Measurements from ENCODE around the gene ADIPOR1.

ADIPOR1 gene

DNA sequence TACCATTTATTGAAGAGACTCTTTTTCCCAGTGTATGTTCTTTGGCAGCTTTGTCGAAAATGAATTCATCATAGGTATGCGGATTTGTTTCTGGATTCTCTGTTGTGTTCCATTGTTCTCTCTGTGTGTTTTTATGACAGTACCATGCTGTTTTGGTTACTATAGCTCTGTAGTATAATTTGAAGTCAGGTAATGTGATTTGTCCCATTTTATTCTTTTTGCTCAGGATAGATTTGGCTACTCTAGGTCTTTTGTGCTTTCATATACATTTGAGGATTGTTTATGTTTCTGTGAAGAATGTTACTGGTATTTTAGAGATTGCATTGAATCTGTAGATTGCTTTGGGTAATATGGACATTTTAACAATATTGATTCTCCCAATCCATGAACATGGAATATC is 25.6 kb downstream of the ADIPOR1 start:
- TF ChIP-seq SIN3A (IDR thresholded peaks at IDR 0.05; ENCODE audit: borderline replicate concordance, insufficient read depth, low read length): no peak
- no peak for TF ChIP-seq FOXP2 (optimal IDR thresholded peaks at IDR 0.05; ENCODE audit: borderline replicate concordance, extremely low read depth, extremely low read length, insufficient read depth)
- no peak for TF ChIP-seq POLR2AphosphoS5 (IDR thresholded peaks at IDR 0.05; ENCODE audit: low read depth, low read length)
- TF ChIP-seq REST (IDR thresholded peaks at IDR 0.05; ENCODE audit: insufficient read depth in 1 of 2, low read depth in 2 of 2, low read length in 2 of 2): no peak
- TF ChIP-seq TAF1 (IDR thresholded peaks at IDR 0.05; ENCODE audit: borderline replicate concordance, insufficient read depth, low read length): no peak

DNA sequence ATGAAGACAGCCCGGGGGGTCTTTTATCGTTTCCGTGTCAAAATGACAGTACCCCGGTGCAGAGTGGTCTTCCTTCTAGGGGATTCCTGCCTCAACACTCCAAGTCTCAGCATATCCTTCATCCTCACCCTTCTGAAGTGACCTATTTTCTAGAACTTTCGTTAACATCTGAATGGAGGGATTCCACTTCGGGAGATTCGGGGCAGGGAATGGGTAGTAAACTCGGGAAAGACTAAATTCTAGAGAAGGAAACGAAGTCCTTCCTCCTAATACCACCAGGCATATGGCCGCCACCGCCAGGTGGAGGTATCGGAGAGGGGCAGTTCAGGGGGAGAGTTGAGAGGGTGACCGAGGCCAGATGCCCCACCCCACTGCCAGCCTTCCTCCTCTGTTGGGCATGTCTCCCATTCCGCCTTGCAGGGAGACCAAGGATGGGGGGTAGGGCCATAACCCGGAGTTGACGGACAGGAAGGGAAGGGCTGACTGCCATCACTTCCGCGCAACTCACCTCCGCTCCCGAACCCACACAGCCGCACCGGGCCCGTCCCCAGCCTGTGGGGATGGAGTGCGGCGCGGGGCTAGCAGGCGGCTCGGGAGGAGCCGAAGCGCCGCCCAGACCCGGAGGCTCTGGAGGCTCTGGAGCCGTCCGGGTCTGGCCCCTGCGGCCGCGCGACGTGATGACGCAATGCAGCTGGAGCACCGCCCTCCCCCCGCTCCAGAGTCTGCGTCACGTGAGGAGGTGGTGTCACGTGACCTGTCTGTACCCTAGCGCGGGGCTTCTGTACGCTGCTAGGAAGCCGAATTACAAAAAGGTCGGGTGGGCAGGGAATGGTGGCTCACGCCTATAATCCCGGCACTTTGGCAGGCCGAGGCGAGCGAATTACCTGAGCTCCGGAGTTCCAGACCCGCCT is 31.3 kb downstream of the ADIPOR1 start, which contains the start of gene KLHL12:
Gene KLHL12 (minus strand): TSS at position 654 of the 911 bp plus-strand sequence. CDS start 2,072 bp downstream, outside the sequence.
- TF ChIP-seq FOXP2 (optimal IDR thresholded peaks at IDR 0.05; ENCODE audit: borderline replicate concordance, extremely low read depth, extremely low read length, insufficient read depth) (peak; percentile 89), SIN3A (IDR thresholded peaks at IDR 0.05; ENCODE audit: borderline replicate concordance, insufficient read depth, low read length) (peak; percentile 58; the same call in 1 of the 2 replicates), POLR2AphosphoS5 (IDR thresholded peaks at IDR 0.05; ENCODE audit: low read depth, low read length) (peak; percentile 97), TAF1 (IDR thresholded peaks at IDR 0.05; ENCODE audit: borderline replicate concordance, insufficient read depth, low read length) (peak; percentile 79; the same call in 1 of the 2 replicates), REST (IDR thresholded peaks at IDR 0.05; ENCODE audit: insufficient read depth in 1 of 2, low read depth in 2 of 2, low read length in 2 of 2) (peak in 1 of 2 experiments; percentile 27; a peak in 1 of 4 replicates)

DNA sequence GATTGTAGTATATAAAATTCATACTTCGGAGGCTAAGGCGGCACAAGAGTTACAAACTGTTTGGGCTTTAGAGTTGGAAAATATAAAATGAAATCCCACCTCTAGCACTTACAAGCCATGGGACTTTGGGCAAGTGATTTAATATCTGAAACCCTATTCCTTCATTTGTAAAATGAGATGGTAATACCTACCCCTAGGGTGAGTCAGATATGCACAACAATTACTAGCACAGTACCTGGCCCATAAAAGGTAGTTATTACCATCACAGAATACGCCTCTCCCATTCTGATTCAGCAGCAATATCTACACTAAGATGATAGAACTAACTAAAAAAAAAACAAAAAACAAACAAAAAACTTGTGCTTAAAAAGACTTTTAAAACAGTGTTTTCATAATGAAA is 34.6 kb downstream of the ADIPOR1 start:
- TF ChIP-seq FOXP2 (optimal IDR thresholded peaks at IDR 0.05; ENCODE audit: borderline replicate concordance, extremely low read depth, extremely low read length, insufficient read depth) (no peak), POLR2AphosphoS5 (IDR thresholded peaks at IDR 0.05; ENCODE audit: low read depth, low read length) (no peak), TAF1 (IDR thresholded peaks at IDR 0.05; ENCODE audit: borderline replicate concordance, insufficient read depth, low read length) (no peak)

DNA sequence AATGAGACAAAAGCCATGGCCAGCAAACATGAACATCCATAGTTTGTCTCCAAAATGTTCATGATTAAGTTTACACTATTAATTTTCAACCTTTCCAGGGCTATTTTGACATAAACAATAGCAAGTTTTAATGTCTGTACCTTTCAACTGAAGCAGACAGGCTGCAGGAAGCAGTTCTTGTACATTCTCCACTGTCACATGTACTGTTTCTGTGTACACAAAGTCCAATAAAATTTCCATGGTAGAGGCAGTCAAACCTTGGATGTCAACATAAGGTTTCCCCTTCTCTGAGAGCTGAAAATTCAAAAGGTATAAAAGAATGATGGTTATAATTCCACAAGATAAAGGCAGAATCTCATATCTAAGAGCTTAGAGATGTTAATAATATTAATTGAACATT is 38.5 kb downstream of the ADIPOR1 start:
- no peak for TF ChIP-seq REST (IDR thresholded peaks at IDR 0.05; ENCODE audit: insufficient read depth in 1 of 2, low read depth in 2 of 2, low read length in 2 of 2)
- TF ChIP-seq TAF1 (IDR thresholded peaks at IDR 0.05; ENCODE audit: borderline replicate concordance, insufficient read depth, low read length): no peak
- TF ChIP-seq FOXP2 (optimal IDR thresholded peaks at IDR 0.05; ENCODE audit: borderline replicate concordance, extremely low read depth, extremely low read length, insufficient read depth): no peak
- TF ChIP-seq SIN3A (IDR thresholded peaks at IDR 0.05; ENCODE audit: borderline replicate concordance, insufficient read depth, low read length): no peak

- no peak for TF ChIP-seq SIN3A (IDR thresholded peaks at IDR 0.05; ENCODE audit: borderline replicate concordance, insufficient read depth, low read length)
- no peak for TF ChIP-seq REST (IDR thresholded peaks at IDR 0.05; ENCODE audit: insufficient read depth in 1 of 2, low read depth in 2 of 2, low read length in 2 of 2)
- TF ChIP-seq POLR2AphosphoS5 (IDR thresholded peaks at IDR 0.05; ENCODE audit: low read depth, low read length): no peak
- TF ChIP-seq TAF1 (IDR thresholded peaks at IDR 0.05; ENCODE audit: borderline replicate concordance, insufficient read depth, low read length): no peak
- no peak for TF ChIP-seq FOXP2 (optimal IDR thresholded peaks at IDR 0.05; ENCODE audit: borderline replicate concordance, extremely low read depth, extremely low read length, insufficient read depth)
Measured at GRCh38 chr1:202915146-202915545, 43.0 kb downstream of the ADIPOR1 start.

All from PFSK-1 (cell line).